ENCODE results near the gene DBH.

DBH gene

DNA sequence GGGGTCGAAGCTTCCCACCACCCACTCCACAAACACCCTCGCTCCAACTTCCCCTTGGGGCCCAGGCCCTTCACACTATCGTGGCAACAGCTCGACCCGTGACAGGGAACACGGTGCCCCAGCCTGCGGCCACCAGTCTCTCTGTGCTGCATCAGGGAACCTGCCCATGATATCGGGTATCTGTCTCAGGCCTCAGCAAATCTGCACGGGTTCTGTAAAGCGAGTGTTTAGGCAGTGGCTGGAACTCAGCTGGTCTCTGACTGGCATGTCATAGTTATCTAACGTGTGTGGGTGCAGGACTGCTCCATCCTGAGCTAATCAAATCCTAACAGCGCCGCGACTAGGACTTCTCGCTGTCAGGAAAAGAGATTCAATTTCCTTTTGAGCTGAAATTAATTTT lies 42.9 kb downstream of the DBH start:
- no peak for DNase-seq (ENCODE audit: low read depth)
- in situ Hi-C loops (cut with HindIII; ENCODE audit: low sequenced_read_pairs) = no loop called here
- no peak overlapping the region for H3K4me3 ChIP-seq (ENCODE audit: low read depth, low read length)
- TF ChIP-seq CTCF (IDR thresholded peaks at IDR 0.05; ENCODE audit: low read depth, low read length, missing control alignments) = no peak

DNA sequence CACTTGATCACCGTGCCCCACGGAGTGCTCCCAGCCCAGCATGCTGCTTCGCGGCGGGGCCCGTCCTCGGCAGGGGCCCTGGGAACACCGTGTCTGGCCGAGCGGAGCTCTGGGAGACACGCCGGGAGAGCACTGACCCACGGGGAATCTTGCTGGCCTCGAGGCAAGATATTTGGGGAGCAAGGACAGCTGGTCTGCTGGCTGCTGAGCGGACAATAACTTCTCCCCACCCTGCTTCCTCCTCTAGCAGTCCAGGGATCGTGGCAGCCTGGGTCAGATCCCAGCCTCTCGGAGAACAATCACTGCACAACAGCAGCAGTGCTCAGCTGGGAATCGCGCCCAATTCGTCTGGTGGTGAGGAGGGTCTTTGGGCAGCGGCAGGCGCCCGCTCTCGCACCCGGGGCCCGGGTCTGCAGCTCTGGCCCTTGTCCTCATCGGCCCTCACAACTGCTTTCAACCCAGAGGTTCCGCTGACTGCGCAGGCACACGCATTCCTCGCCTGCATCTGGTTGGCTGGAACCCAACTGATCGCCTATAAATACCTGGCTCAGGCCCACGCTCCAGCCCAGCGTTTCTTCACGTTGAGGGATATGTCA lies 43.4 kb downstream of the DBH start:
- in situ Hi-C loops (cut with HindIII; ENCODE audit: low sequenced_read_pairs) = no loop called here
- H3K4me3 ChIP-seq (ENCODE audit: low read depth, low read length) = no peak overlapping the region
- DNase-seq (ENCODE audit: low read depth) = no peak
- no peak for TF ChIP-seq CTCF (IDR thresholded peaks at IDR 0.05; ENCODE audit: low read depth, low read length, missing control alignments)

GRCh38 chr9:133680250-133680975 lies 44.2 kb downstream of the DBH start:
- no peak for DNase-seq (ENCODE audit: low read depth)
- in situ Hi-C loops (cut with HindIII; ENCODE audit: low sequenced_read_pairs) = no loop called here
- TF ChIP-seq CTCF (IDR thresholded peaks at IDR 0.05; ENCODE audit: low read depth, low read length, missing control alignments) = no peak
- no peak overlapping the region for H3K4me3 ChIP-seq (ENCODE audit: low read depth, low read length)

- TF ChIP-seq CTCF (IDR thresholded peaks at IDR 0.05; ENCODE audit: low read depth, low read length, missing control alignments) = no peak
- H3K4me3 ChIP-seq (ENCODE audit: low read depth, low read length) = no peak overlapping the region
- DNase-seq (ENCODE audit: low read depth) = no peak
- in situ Hi-C loops (cut with HindIII; ENCODE audit: low sequenced_read_pairs) = no loop called here
Measured at GRCh38 chr9:133680976-133681657, 45.0 kb downstream of the DBH start.

DNA sequence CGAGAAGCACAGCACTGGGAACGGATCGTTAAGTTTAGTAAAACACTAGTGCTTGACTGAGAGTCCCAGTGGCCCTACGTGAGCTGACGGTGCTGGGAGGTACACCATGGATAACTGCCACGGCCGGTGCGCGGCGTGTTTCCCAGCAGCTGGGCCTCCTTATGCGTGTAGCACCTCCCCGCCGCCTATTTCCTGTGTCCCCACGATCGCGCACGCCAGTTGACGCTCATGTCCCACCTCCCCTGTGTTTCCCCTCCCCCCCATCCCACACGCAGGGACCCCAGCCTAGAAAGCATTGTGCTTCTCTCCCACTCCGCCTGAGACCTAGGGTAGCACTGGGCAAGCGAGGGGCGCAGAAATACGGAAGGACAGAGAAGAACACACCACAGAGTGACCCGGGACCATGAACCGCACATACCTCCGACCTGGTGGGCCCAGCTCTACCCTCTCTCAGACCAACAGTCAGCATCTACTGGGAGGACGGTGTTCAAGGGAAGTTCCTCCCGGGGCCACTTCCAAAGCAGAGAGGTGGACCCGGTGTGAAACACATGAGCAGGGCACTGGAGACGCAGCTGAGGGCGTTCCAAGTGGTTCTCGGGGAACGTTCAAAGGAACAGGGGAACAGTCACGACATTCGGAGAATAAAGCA lies 45.6 kb downstream of the DBH start:
- DNase-seq (ENCODE audit: low read depth) = no peak
- no peak for TF ChIP-seq CTCF (IDR thresholded peaks at IDR 0.05; ENCODE audit: low read depth, low read length, missing control alignments)
- in situ Hi-C loops (cut with HindIII; ENCODE audit: low sequenced_read_pairs) = no loop called here
- H3K4me3 ChIP-seq (ENCODE audit: low read depth, low read length) = no peak overlapping the region

DNA sequence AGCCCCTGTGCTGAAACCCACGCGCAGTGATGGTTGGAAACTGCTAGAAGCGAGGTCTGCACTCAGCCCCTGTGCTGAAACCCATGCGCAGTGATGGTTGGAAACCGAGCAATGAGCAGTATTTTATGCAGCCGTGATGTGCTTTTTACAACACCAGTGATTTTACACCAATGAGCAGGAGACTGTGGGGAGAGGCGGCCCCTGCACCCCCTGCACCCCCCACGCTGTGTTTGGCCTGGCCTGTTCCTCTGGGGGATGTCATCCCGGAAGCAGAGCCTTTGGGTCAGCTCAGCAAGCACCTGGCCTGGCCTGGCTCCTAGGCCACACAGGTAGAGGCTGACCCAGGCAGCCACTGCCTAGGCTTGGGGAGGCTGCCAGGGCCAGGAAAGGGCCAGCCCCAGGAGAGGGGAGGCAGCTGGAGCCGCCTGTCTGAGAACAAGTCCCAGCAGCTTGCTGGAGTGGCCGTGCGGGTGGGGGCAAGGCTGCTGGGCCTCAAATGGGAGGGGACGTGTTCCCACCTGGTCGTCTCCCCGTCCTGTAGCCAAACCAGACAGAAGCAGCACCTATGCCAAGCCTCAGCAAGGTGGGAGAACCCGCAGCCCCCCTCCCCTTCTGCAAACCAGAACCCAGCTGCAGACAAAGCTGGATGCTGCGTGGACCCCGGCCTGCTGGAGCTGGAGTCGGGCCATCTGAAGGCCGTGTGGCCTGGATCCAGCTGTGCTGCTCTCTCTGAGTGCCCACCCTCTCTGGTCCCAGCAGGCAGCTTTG lies 46.8 kb downstream of the DBH start:
- H3K4me3 ChIP-seq (ENCODE audit: low read depth, low read length) = no peak overlapping the region
- no peak for DNase-seq (ENCODE audit: low read depth)
- in situ Hi-C loops (cut with HindIII; ENCODE audit: low sequenced_read_pairs) = no loop called here
- TF ChIP-seq CTCF (IDR thresholded peaks at IDR 0.05; ENCODE audit: low read depth, low read length, missing control alignments) = no peak

Measured in astrocyte of the cerebellum (primary cell).